K562 (cell line): ENCODE data around the gene CD300A. TPM values are rescaled to one million over a fixed set of nuclear protein-coding genes. Genes with fewer than 3 reads are reported as not detected.
A peak's percentile ranks its signal among the peaks of the same experiment; 100 is the strongest.
"Not testable (repeated sequence)": the region's sequence is repeated elsewhere in the genome, so short reads cannot be mapped to it uniquely, and the experiment has no call there.

Experiments
- ATAC-seq: fragments of 200-7000 bp; cut with Tn5 transposase; 3 replicates; pipeline ENCODE4 v1.9.1; 2020; ENCODE audit warnings: moderate library complexity
- BruUV-seq: library from RNA; stranded (reverse); fragments of 400-500 nt; replicated peaks from 2 replicates; lab custom pipeline; 2021; lab: Mats Ljungman, UMichigan
- CTCF ChIA-PET: fragments of 300-600 bp; formaldehyde crosslinking; extraction: SDS; loops from one replicate; lab custom pipeline; 2021; ENCODE audit warnings: low intra/inter-chr PET ratio; lab: Yijun Ruan, JAX
- POLR2A ChIA-PET: fragments of 300-600, 350-650 bp; sonication (Branson Sonifier 250); formaldehyde crosslinking; extraction: SDS; loops from one replicate; lab custom pipeline; 2021; ENCODE audit warnings: antibody characterized with exemption, inconsistent platforms; lab: Yijun Ruan, JAX
- DNase-seq, 4 experiments: peaks; one replicate each; pipeline versions ENCODE4 v3.0.0 to v3.0.0-alpha.2; 2011 to 2018; ENCODE audit warnings: low spot score in 3 of 4, mixed read lengths in 3 of 4; ENCODE audit errors: extremely low read depth in 1 of 4
- FAIRE-seq: peaks from 2 replicates; lab custom pipeline; 2011; peaks lifted over from hg19 to GRCh38; lab: Jason Lieb, UNC
- H2AFZ ChIP-seq: 2 replicates; pipeline ENCODE4 v1.6.0; 2011; ENCODE audit warnings: low read depth, low read length, control low read depth, inconsistent platforms
- H3K27ac ChIP-seq: fragments of 200-600 bp; 3 replicates; pipeline ENCODE4 v1.8.0; 2011; ENCODE audit warnings: low read depth, mild to moderate bottlenecking, control low read depth, inconsistent platforms, low read length, moderate library complexity, mixed read lengths; ENCODE audit errors: extremely low read depth
- H3K27me3 ChIP-seq, 2 experiments: fragments of 300-600 bp in 1 of 2; 2 replicates in 1 of 2; 3 replicates in 1 of 2; pipeline versions ENCODE4 v1.6.0 to v1.8.0; 2011; ENCODE audit warnings: inconsistent platforms in 2 of 2, low read length in 2 of 2, mild to moderate bottlenecking in 1 of 2, mixed read lengths in 1 of 2, moderate library complexity in 1 of 2; ENCODE audit not compliant: control insufficient read depth in 2 of 2, insufficient read depth in 2 of 2
- H3K36me3 ChIP-seq: fragments of 300-600 bp; 3 replicates; pipeline ENCODE4 v1.8.0; 2011; ENCODE audit warnings: mild to moderate bottlenecking, low read length, inconsistent platforms; ENCODE audit not compliant: control insufficient read depth, insufficient read depth
- H3K4me1 ChIP-seq, 2 experiments: fragments of 200-600 bp in 1 of 2; replicated peaks in 1 of 2; 2 replicates in 1 of 2; 3 replicates in 1 of 2; pipeline versions ENCODE4 v1.5.1 to v1.8.0; 2011; ENCODE audit warnings: inconsistent platforms in 2 of 2, low read length in 2 of 2, mild to moderate bottlenecking in 1 of 2, mixed read lengths in 1 of 2, moderate library complexity in 1 of 2; ENCODE audit not compliant: control insufficient read depth in 2 of 2, insufficient read depth in 2 of 2
- H3K4me2 ChIP-seq: 2 replicates; pipeline ENCODE4 v1.6.1; 2011; ENCODE audit warnings: low read length, control low read depth, inconsistent platforms, mixed read lengths; ENCODE audit not compliant: insufficient read depth
- H3K4me3 ChIP-seq: fragments of 200-600 bp; sonication (generic), shearing (Covaris generic); 2 replicates; pipeline ENCODE4 v1.5.1; 2016; ENCODE audit warnings: control low read depth, inconsistent platforms
- H3K79me2 ChIP-seq: fragments of 200-600 bp; 3 replicates; pipeline ENCODE4 v1.8.0; 2011; ENCODE audit warnings: low read length, inconsistent platforms; ENCODE audit not compliant: control insufficient read depth, insufficient read depth
- H3K9ac ChIP-seq, 2 experiments: 2 replicates each; pipeline versions ENCODE4 v1.6.0 to v1.6.1; 2011; ENCODE audit warnings: low read depth in 2 of 2, low read length in 2 of 2, control low read depth in 1 of 2, inconsistent platforms in 1 of 2, mild to moderate bottlenecking in 1 of 2, mixed read lengths in 1 of 2; ENCODE audit not compliant: insufficient read depth in 1 of 2
- H3K9me1 ChIP-seq: one replicate; pipeline ENCODE4 v1.6.0; 2011; ENCODE audit warnings: inconsistent platforms, mild to moderate bottlenecking, low read length, moderate library complexity; ENCODE audit not compliant: control insufficient read depth, insufficient read depth
- H3K9me3 ChIP-seq: replicated peaks from 2 replicates; pipeline ENCODE4 v1.5.1; 2011; ENCODE audit warnings: low read depth, low read length, inconsistent platforms; ENCODE audit not compliant: control insufficient read depth, insufficient read depth
- H4K20me1 ChIP-seq: replicated peaks from 2 replicates; pipeline ENCODE4 v1.6.1; 2011; ENCODE audit warnings: low read length, inconsistent platforms, mixed read lengths; ENCODE audit not compliant: control insufficient read depth, insufficient read depth
- CBX1 ChIP-seq: sonication (generic); IDR thresholded peaks from 2 replicates; pipeline ENCODE4 v1.6.1; 2016; ENCODE audit warnings: antibody characterized with exemption, low read depth, mild to moderate bottlenecking
- FOXK1 ChIP-seq: sonication (generic); formaldehyde crosslinking; IDR thresholded peaks from 2 replicates; pipeline ENCODE4 v1.8.0; 2022; ENCODE audit warnings: missing genetic modification reagents, mild to moderate bottlenecking, borderline replicate concordance
- FOXK2 ChIP-seq, 2 experiments: fragments of 450-650 bp; IDR thresholded peaks in 1 of 2; conservative IDR thresholded peaks in 1 of 2; 2 replicates each; pipeline ENCODE4 v1.6.1; 2016; ENCODE audit warnings: low read depth in 2 of 2, mild to moderate bottlenecking in 1 of 2
- GABPA ChIP-seq: fragments of 200-800 bp; sonication (Bioruptor generic); conservative IDR thresholded peaks from 2 replicates; pipeline ENCODE4 v1.6.1; 2016; ENCODE audit warnings: low read depth, missing genetic modification characterization, missing compliant biosample characterization
- LARP7 ChIP-seq: fragments of 450-650 bp; IDR thresholded peaks from 2 replicates; pipeline ENCODE4 v1.6.1; 2016
- MCM2 ChIP-seq: fragments of 450-650 bp; IDR thresholded peaks from 2 replicates; pipeline ENCODE4 v1.6.1; 2017; ENCODE audit warnings: low read depth, mild to moderate bottlenecking
- NFE2L1 ChIP-seq: fragments of 450-650 bp; IDR thresholded peaks from 2 replicates; pipeline ENCODE4 v1.6.1; 2016; ENCODE audit warnings: missing genetic modification characterization, low read depth, mild to moderate bottlenecking, missing compliant biosample characterization, moderate library complexity, borderline replicate concordance
- SNRNP70 ChIP-seq: fragments of 200-400 bp; formaldehyde crosslinking; optimal IDR thresholded peaks from 2 replicates; pipeline ENCODE3; 2017; ENCODE audit warnings: low read depth, low read length
- SREBF1 ChIP-seq: fragments of 150-350 bp; IDR thresholded peaks from 2 replicates; pipeline ENCODE4 v1.6.1; 2014; ENCODE audit warnings: antibody characterized with exemption, low read depth, low read length, borderline replicate concordance
- TAF15 ChIP-seq: fragments of 200-400 bp; formaldehyde crosslinking; IDR thresholded peaks from 2 replicates; pipeline ENCODE4 v1.6.1; 2017; ENCODE audit warnings: mild to moderate bottlenecking, low read depth, low read length, moderate library complexity
- TGIF2 ChIP-seq: sonication (generic); formaldehyde crosslinking; IDR thresholded peaks from 2 replicates; pipeline ENCODE4 v1.8.1; 2022; ENCODE audit warnings: mild to moderate bottlenecking, missing genetic modification reagents, moderate library complexity
- ZHX1 ChIP-seq: fragments of 150-350 bp; conservative IDR thresholded peaks from 2 replicates; pipeline ENCODE4 v1.6.1; 2014; ENCODE audit warnings: low read length
- ZNF431 ChIP-seq: sonication (generic); formaldehyde crosslinking; IDR thresholded peaks from 2 replicates; pipeline ENCODE4 v1.8.0; 2022; ENCODE audit warnings: mild to moderate bottlenecking, missing genetic modification reagents
- WGBS: fragments of 100-300 bp; shearing (Covaris generic); methylation state at CpG from one replicate; pipeline ENCODE4 v1.1.6; 2016; ENCODE audit warnings: low coverage, mixed read lengths; ENCODE audit not compliant: insufficient coverage; ENCODE audit errors: missing lambda C conversion rate; 5-methylcytosine and 5-hydroxymethylcytosine counted together
- in situ Hi-C: fragments of 300-500 bp; cut with MboI; formaldehyde crosslinking; loops from 4 replicates; pipeline ENCODE4 v1.15.0; 2018; ENCODE audit warnings: inconsistent platforms, mixed read lengths
- intact Hi-C: fragments of 100-400 bp; cut with micrococcal nuclease; formaldehyde crosslinking; loops from 2 replicates; pipeline ENCODE4 v1.14.2; 2022
- polyA plus RNA-seq, 8 experiments: library from polyadenylated mRNA; depleted of rRNA in 4 of 8; stranded (reverse) in 5 of 8; unstranded in 3 of 8; fragments of >200 nt; fragmentation: Nextera tagmentation in 2 of 8; fragmentation: Illumina TruSeq in 1 of 8; extraction: Ambion mirVana in 2 of 8; extraction: Trizol in 1 of 8; gene quantifications; 2 replicates each; pipeline versions ENCODE4 v1.2.1 to v1.2.3, GENCODE V29; 2011 to 2014; ENCODE audit warnings: inconsistent platforms in 1 of 8, missing spikeins in 1 of 8
- total RNA-seq, 7 experiments: library from RNA; depleted of rRNA in 6 of 7; stranded (reverse); fragments of >200 nt in 6 of 7; fragmentation: Illumina TruSeq in 2 of 7; extraction: Trizol in 2 of 7; gene quantifications; 2 replicates each; pipeline versions ENCODE4 v1.2.1 to v1.2.3, GENCODE V29; 2011 to 2021; ENCODE audit warnings: low replicate concordance in 1 of 7

CD300A gene
- total and polyA plus RNA-seq, 9 of the 15 experiments (the other 6 are each of a cell fraction or from before 2014, with no cell fraction given) = 0.21 to 1.7 (median 0.41) TPM; not detected in 1

- H3K36me3 ChIP-seq, H3K79me2 ChIP-seq, H3K9me1 ChIP-seq, FAIRE-seq, CTCF ChIA-PET, H3K4me2 ChIP-seq, ATAC-seq, H3K9ac ChIP-seq: not testable (repeated sequence)
- peaks cover 11 to 32% of the 10 kb centered on the region in 2 experiments; a peak in 3 of 5 replicates for H3K27me3 ChIP-seq
- H3K9me3 ChIP-seq = peaks cover 13% of the 10 kb centered on the region
- TF ChIP-seq ZNF431 (CRISPR knock-in tag) = peak; percentile 96
- TF ChIP-seq, all 486 proteins: peak for 1; not testable (repeated sequence) for 485
- H3K27ac ChIP-seq, DNase-seq, H3K4me3 ChIP-seq, BruUV-seq, H2AFZ ChIP-seq, H3K4me1 ChIP-seq, intact Hi-C loops, H4K20me1 ChIP-seq, in situ Hi-C loops, POLR2A ChIA-PET: not testable (repeated sequence)
- 2% methylated on average over 6 of the region's 6 CpGs for WGBS
Observed at GRCh38 chr17:74518413-74518981, 52.1 kb downstream of the CD300A start.

DNA sequence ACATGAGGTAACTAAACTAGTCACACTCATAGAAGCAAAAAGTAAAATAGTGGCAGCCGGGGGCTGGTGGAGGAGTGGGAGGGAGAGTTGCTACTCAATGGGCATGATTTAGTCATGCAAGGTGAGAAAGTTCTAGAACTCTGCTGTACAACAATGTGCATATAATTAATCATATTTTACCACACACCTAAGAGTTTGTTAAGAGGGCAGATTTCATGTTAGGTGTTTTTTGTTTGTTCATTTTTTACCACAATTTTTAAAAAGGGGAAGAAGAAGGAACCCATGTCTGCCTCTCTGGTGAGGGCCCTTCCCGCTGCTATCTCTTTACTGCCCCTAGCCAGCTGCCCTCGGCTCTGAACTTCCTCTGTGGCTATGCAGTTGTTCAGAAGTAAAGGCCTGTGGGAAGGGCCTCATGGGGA, 53.6 kb downstream of the CD300A start:
- H3K4me2 ChIP-seq = no peak overlapping the region
- BruUV-seq = no TSS peak
- H3K27me3 ChIP-seq = peaks cover 11 to 36% of the 10 kb centered on the region in 2 experiments; a peak in 3 of 5 replicates
- no peaks in the 10 kb centered on the region for H3K79me2 ChIP-seq
- 0% methylated on average over 3 of the region's 3 CpGs for WGBS
- FAIRE-seq = no peak
- no peaks in the 10 kb centered on the region for H4K20me1 ChIP-seq
- CTCF ChIA-PET = no interaction called here
- no peaks in the 10 kb centered on the region for H3K36me3 ChIP-seq
- H2AFZ ChIP-seq = no peak overlapping the region
- no peak overlapping the region for H3K4me3 ChIP-seq
- no peaks in the 10 kb centered on the region for H3K9me1 ChIP-seq
- no peaks in the 10 kb centered on the region for H3K9me3 ChIP-seq
- intact Hi-C loops = no loop called here
- no peak for DNase-seq
- in situ Hi-C loops = no loop called here
- POLR2A ChIA-PET = no interaction called here
- H3K9ac ChIP-seq = no peak overlapping the region
- ATAC-seq = no peak
- H3K4me1 ChIP-seq = no peaks in the 10 kb centered on the region
- no peak overlapping the region for H3K27ac ChIP-seq
- no peak for TF ChIP-seq SREBF1
- TF ChIP-seq ZHX1 = no peak
- no peak for TF ChIP-seq LARP7
- TF ChIP-seq NFE2L1 (tag) = no peak
- no peak for TF ChIP-seq TAF15
- no peak for TF ChIP-seq CBX1
- TF ChIP-seq FOXK2 (conservative IDR thresholded peaks at IDR 0.05 in 1 of 2, IDR thresholded peaks at IDR 0.05 in 1 of 2; ENCODE audit: low read depth in 2 of 2) = no peak
- no peak for TF ChIP-seq MCM2
- TF ChIP-seq SNRNP70 = no peak
- no peak for TF ChIP-seq TGIF2
- no peak for TF ChIP-seq FOXK1
- TF ChIP-seq GABPA (tag) = no peak
